A673 (cell line): ENCODE results near the gene SH2D4B. TPM values are rescaled to one million over a fixed set of nuclear protein-coding genes. Genes with fewer than 3 reads are reported as not detected.

Experiments used
- BruUV-seq: library from RNA; stranded (reverse); fragments of 400-500 nt; replicated peaks from 2 replicates; lab custom pipeline; 2021; lab: Mats Ljungman, UMichigan
- CTCF ChIA-PET: fragments of 300-600 bp; sonication (Branson Sonifier 250); formaldehyde crosslinking; loops from one replicate; lab custom pipeline; 2022; ENCODE audit warnings: antibody characterized with exemption; lab: Charles Lee
- POLR2A ChIA-PET: fragments of 300-600 bp; sonication (Branson Sonifier 250); formaldehyde crosslinking; loops from one replicate; lab custom pipeline; 2022; ENCODE audit warnings: antibody characterized with exemption; ENCODE audit not compliant: low non-redundant PET; lab: Charles Lee
- DNase-seq: peaks from one replicate; pipeline ENCODE4 v3.0.0-alpha.2; 2015; ENCODE audit warnings: low spot score
- H3K27ac ChIP-seq: fragments of 200-600 bp; sonication (generic); 2 replicates; pipeline ENCODE4 v1.5.1; 2016; ENCODE audit warnings: mixed run types, low read depth, mild to moderate bottlenecking, mixed read lengths, antibody characterized with exemption, low read length; ENCODE audit not compliant: poor library complexity, severe bottlenecking
- H3K27me3 ChIP-seq: fragments of 200-600 bp; sonication (generic); replicated peaks from 2 replicates; pipeline ENCODE4 v1.6.1; 2017; ENCODE audit warnings: mixed run types, low read depth, mild to moderate bottlenecking, mixed read lengths, antibody characterized with exemption, low read length; ENCODE audit not compliant: insufficient read depth, poor library complexity
- H3K36me3 ChIP-seq: fragments of 200-600 bp; sonication (generic); 2 replicates; pipeline ENCODE4 v1.6.1; 2016; ENCODE audit warnings: mixed run types, mild to moderate bottlenecking, mixed read lengths, antibody characterized with exemption, low read length; ENCODE audit not compliant: insufficient read depth, poor library complexity, severe bottlenecking
- H3K4me1 ChIP-seq: fragments of 200-600 bp; sonication (generic); 2 replicates; pipeline ENCODE4 v1.6.1; 2017; ENCODE audit warnings: mixed run types, mild to moderate bottlenecking, mixed read lengths, antibody characterized with exemption, low read length; ENCODE audit not compliant: insufficient read depth, poor library complexity, severe bottlenecking
- H3K4me3 ChIP-seq: fragments of 200-600 bp; sonication (generic); 2 replicates; pipeline ENCODE4 v1.5.1; 2016; ENCODE audit warnings: low read depth, mixed run types, mild to moderate bottlenecking, mixed read lengths, low read length; ENCODE audit not compliant: poor library complexity, severe bottlenecking
- H3K9me3 ChIP-seq: fragments of 200-600 bp; sonication (generic); 2 replicates; pipeline ENCODE4 v1.6.1; 2016; ENCODE audit warnings: mixed run types, low read depth, mild to moderate bottlenecking, mixed read lengths, antibody characterized with exemption, low read length; ENCODE audit not compliant: poor library complexity, severe bottlenecking
- EZH2 ChIP-seq: fragments of 200-600 bp; sonication (generic); IDR thresholded peaks from 2 replicates; pipeline ENCODE4 v1.6.1; 2017; ENCODE audit warnings: borderline replicate concordance, low read depth, mild to moderate bottlenecking, mixed read lengths, antibody characterized with exemption, low read length; ENCODE audit not compliant: poor library complexity, severe bottlenecking
- intact Hi-C: fragments of 100-400 bp; cut with micrococcal nuclease; formaldehyde crosslinking; loops from one replicate; pipeline ENCODE4 v1.10.0; 2022; ENCODE audit not compliant: unreplicated experiment
- total RNA-seq: library from RNA; stranded (reverse); gene quantifications from 2 replicates; pipeline ENCODE4 v1.2.3, GENCODE V29; 2021
- TF ChIP-seq, protein P1 (sequence below): fragments of 300-800, 200-600 bp; sonication (generic); conservative IDR thresholded peaks from 2 replicates; pipeline ENCODE4 v1.5.1; 2017; ENCODE audit warnings: low read depth, mild to moderate bottlenecking, antibody characterized with exemption, low read length, moderate library complexity, mixed read lengths

The SH2D4B gene
- total RNA-seq, 1 experiment from 2014 or later = 0.19 TPM

DNA sequence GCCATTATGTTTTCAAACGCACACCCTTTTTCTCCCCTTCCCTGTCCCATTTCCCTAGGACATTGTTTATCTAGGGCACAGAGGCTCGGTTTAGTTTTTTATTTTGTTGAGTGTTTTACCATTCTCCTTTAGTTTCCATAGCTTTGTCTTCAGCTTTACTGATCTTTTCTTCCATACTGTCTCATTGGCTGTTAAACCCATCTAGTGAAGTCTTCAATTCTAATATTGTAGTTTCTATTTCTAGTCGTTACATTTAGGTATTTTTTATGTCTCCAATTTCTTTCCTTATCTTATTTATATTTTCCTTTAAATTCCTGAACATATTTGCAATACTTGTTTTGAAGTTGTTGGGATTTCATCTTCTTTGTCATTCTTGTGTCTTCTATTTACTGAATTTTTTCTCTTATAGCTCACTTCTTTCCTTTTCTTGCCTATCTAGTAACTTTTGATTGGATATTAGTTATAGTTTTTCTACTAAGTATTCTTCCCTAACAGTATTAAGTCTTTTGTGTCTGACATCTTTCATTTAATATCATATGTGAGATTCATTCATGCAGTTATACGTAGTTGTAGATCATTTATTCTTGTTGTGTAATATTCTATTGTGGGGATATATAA, 41.0 kb upstream of the SH2D4B start:
- BruUV-seq = no TSS peak
- POLR2A ChIA-PET = no interaction called here
- Histone ChIP-seq H3K27ac (no peak overlapping the region), H3K27me3 (no peaks in the 10 kb centered on the region), H3K36me3 (no peaks in the 10 kb centered on the region), H3K4me1 (peaks cover 34% of the 10 kb centered on the region), H3K4me3 (no peak overlapping the region), H3K9me3 (peaks cover 4% of the 10 kb centered on the region)
- intact Hi-C loops = no loop called here
- CTCF ChIA-PET = no interaction called here
- TF ChIP-seq, protein P1, sequence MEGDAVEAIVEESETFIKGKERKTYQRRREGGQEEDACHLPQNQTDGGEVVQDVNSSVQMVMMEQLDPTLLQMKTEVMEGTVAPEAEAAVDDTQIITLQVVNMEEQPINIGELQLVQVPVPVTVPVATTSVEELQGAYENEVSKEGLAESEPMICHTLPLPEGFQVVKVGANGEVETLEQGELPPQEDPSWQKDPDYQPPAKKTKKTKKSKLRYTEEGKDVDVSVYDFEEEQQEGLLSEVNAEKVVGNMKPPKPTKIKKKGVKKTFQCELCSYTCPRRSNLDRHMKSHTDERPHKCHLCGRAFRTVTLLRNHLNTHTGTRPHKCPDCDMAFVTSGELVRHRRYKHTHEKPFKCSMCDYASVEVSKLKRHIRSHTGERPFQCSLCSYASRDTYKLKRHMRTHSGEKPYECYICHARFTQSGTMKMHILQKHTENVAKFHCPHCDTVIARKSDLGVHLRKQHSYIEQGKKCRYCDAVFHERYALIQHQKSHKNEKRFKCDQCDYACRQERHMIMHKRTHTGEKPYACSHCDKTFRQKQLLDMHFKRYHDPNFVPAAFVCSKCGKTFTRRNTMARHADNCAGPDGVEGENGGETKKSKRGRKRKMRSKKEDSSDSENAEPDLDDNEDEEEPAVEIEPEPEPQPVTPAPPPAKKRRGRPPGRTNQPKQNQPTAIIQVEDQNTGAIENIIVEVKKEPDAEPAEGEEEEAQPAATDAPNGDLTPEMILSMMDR = no peak
- no peak for TF ChIP-seq EZH2
- no peak for DNase-seq

DNA sequence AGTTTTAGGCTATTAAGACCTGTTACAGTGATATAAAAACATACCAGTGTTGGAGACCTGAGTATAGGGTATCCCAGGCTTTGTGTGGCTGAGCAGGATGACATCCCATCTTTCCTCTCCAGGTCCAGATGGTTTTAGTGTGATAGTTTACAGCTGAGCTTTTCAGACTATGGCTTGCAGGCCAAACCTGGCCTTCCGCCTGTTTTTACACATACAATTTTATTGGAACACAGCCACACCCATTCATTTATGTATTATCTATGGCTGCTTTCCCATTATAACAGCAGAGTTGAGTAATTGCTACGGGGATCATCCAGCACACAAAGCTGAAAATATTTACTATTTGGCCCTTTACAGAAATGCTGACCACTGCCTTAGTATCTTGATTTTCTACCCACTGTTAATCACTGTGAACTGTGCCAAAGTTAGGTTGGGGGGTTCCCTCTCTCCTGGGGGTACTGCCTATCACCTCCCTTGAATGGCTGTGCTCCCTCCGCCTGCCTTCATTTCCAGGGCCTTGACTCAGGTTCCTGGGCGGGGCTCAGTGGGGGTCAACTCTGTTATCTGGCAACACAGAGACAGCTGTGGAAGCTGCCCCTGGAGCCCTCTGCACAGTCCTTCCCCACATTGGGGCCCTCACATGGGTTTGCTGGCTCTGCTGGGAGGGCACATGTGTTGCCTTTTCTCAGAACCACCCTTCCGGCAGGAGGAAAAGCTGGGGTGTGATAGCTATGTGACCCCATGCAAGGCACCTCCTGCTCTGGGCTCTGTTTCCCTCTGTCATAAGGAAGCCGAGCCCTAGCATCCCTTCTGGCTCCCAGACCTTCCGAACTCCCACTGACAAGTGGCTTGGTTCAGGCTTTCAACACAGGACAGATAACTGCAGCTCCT, 40.3 kb upstream of the SH2D4B start:
- no TSS peak for BruUV-seq

DNA sequence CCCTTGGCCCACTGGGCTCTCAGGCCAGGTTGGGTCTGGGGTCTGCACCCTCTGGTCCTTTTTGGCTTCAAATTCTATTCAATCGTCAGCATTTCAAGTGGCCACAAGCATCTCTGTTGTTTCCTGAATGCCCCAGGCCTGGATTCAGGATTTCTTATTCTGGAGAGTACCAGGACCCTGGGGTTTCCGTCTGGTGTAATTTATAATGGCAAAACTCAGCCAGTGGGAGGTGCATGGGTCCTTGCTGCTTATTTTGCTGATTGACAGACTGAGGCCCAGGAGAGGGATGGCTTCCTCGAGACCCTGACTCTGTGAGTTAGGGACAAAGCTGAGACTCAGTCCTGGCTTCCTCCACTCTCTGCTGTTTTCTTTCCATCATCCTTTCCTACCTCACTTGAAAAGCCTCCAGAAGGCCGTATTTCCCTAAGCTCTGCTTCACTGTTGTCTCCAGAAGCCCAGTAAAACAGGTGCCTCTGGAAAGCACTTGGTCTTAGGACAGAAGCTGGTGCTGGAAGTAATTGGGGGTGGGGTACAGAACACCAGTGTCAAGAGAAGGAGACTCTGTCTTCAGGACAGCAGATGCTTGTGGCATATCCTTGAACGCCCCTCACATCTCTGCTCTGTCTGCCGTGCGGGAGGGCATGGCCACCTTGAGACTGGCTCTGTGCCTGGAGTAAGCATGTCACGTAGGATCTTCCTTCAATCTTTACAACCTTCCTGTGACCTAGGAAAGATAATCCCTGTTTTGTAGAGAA, 39.4 kb upstream of the SH2D4B start:
- Histone ChIP-seq H3K4me1 (peaks cover 29% of the 10 kb centered on the region), H3K36me3 (no peaks in the 10 kb centered on the region), H3K9me3 (peaks cover 4% of the 10 kb centered on the region), H3K4me3 (no peak overlapping the region), H3K27me3 (no peaks in the 10 kb centered on the region), H3K27ac (peak overlapping the region; percentile 47)
- intact Hi-C loops = no loop called here
- BruUV-seq = no TSS peak
- no peak for TF ChIP-seq EZH2
- TF ChIP-seq, protein P1 = no peak
- POLR2A ChIA-PET = no interaction called here
- CTCF ChIA-PET = no interaction called here
- no peak for DNase-seq

More for the DNA sequence above, 40.3 kb upstream of the SH2D4B start:
- ChIA-PET POLR2A (no interaction called here), CTCF (no interaction called here)
- H3K4me1 ChIP-seq = peaks cover 34% of the 10 kb centered on the region
- H3K27ac ChIP-seq = no peak overlapping the region
- peaks cover 4% of the 10 kb centered on the region for H3K9me3 ChIP-seq
- no peak for DNase-seq
- no peaks in the 10 kb centered on the region for H3K36me3 ChIP-seq
- TF ChIP-seq, protein P1 = no peak
- no peak for TF ChIP-seq EZH2
- H3K4me3 ChIP-seq = no peak overlapping the region
- no peaks in the 10 kb centered on the region for H3K27me3 ChIP-seq
- intact Hi-C loops = no loop called here
